ENCODE measurements around the gene CTLA4. TPM values are rescaled to one million over a fixed set of nuclear protein-coding genes. Genes with fewer than 3 reads are reported as not detected.

The CTLA4 gene
- total RNA-seq, 1 experiment from 2014 or later: not detected

- H3K27me3 Mint-ChIP-seq (ENCODE audit: unreplicated experiment): no peaks in the 10 kb centered on the region
- H3K36me3 Mint-ChIP-seq (ENCODE audit: insufficient read depth, unreplicated experiment): no peaks in the 10 kb centered on the region
- no peak for TF ChIP-seq CTCF (IDR thresholded peaks at IDR 0.05; ENCODE audit: unreplicated experiment)
- no peak for DNase-seq
- H3K9me3 Mint-ChIP-seq (ENCODE audit: low read depth, unreplicated experiment): no peaks in the 10 kb centered on the region
- intact Hi-C loops (cut with micrococcal nuclease; ENCODE audit: unreplicated experiment): no loop called here
- H3K27ac Mint-ChIP-seq (ENCODE audit: unreplicated experiment): no peak overlapping the region
- H3K4me3 Mint-ChIP-seq (ENCODE audit: low read depth, unreplicated experiment): no peak overlapping the region
- CTCF ChIA-PET: interaction anchor here (0.6 to 0.7 kb wide), 2 partner anchors 1115 to 1128 kb away, joined by 3 to 4 read pairs; no protein-coding TSS in a partner anchor
- no TSS peak for BruUV-seq (replicated peaks)
- H3K4me1 Mint-ChIP-seq (ENCODE audit: low read depth, unreplicated experiment): peaks cover 5% of the 10 kb centered on the region
These were observed 51.3 kb downstream of the CTLA4 start for GRCh38 chr2:203918839-203919238.

Other genes with a start within 250 kb of the CTLA4 start
- 0.07 TPM in 1 of 2 replicates, not detected in the other for gene CD28, start 161.1 kb upstream of the CTLA4 start, total RNA-seq (2022)
- gene ICOS, start 69.0 kb downstream of the CTLA4 start, total RNA-seq (2022): not detected in 2 replicates

Measured in Calu3 (cell line).